GM23338 (cell line): Measurements from ENCODE around the gene WFDC11. TPM values are rescaled to one million over a fixed set of nuclear protein-coding genes. Genes with fewer than 3 reads are reported as not detected.
"Not testable (repeated sequence)": the region's sequence is repeated elsewhere in the genome, so short reads cannot be mapped to it uniquely, and the experiment has no call there.

Source experiments
- ATAC-seq: fragments of 200-7000 bp; cut with Tn5 transposase; 3 replicates; pipeline ENCODE4 v1.9.1; 2020
- DNase-seq: peaks from one replicate; pipeline ENCODE4 v3.0.0-alpha.2; 2015; ENCODE audit warnings: low spot score
- H2AFZ ChIP-seq: fragments of 200-600 bp; sonication (generic); 2 replicates; pipeline ENCODE4 v1.8.0; 2016; ENCODE audit warnings: antibody characterized with exemption, mild to moderate bottlenecking, moderate library complexity
- H3F3A ChIP-seq: fragments of 200-600 bp; sonication (generic); replicated peaks from 2 replicates; pipeline ENCODE4 v1.8.0; 2017; ENCODE audit warnings: antibody characterized with exemption, mixed run types, low read depth
- H3K27ac ChIP-seq: fragments of 200-600 bp; sonication (generic); 2 replicates; pipeline ENCODE4 v1.6.1; 2016; ENCODE audit warnings: low read depth
- H3K27me3 ChIP-seq: fragments of 200-600 bp; sonication (generic); 2 replicates; pipeline ENCODE4 v1.8.0; 2016; ENCODE audit warnings: mild to moderate bottlenecking, mixed run types, moderate library complexity; ENCODE audit not compliant: insufficient read depth
- H3K36me3 ChIP-seq: fragments of 200-600 bp; sonication (generic); 2 replicates; pipeline ENCODE4 v1.8.0; 2016; ENCODE audit warnings: mild to moderate bottlenecking; ENCODE audit not compliant: insufficient read depth
- H3K4me1 ChIP-seq: fragments of 200-600 bp; sonication (generic); 2 replicates; pipeline ENCODE4 v1.8.0; 2016; ENCODE audit warnings: mild to moderate bottlenecking, moderate library complexity; ENCODE audit not compliant: insufficient read depth
- H3K4me2 ChIP-seq: fragments of 200-600 bp; sonication (generic); 2 replicates; pipeline ENCODE4 v1.7.1; 2017; ENCODE audit warnings: mixed run types
- H3K4me3 ChIP-seq: fragments of 200-600 bp; sonication (generic); 2 replicates; pipeline ENCODE4 v1.6.1; 2016; ENCODE audit warnings: mixed run types
- H3K79me2 ChIP-seq: fragments of 200-600 bp; sonication (generic); replicated peaks from 2 replicates; pipeline ENCODE4 v1.8.0; 2017; ENCODE audit warnings: mild to moderate bottlenecking; ENCODE audit not compliant: insufficient read depth
- H3K9me2 ChIP-seq: fragments of 200-600 bp; sonication (generic); 2 replicates; pipeline ENCODE4 v1.8.0; 2017; ENCODE audit not compliant: insufficient read depth
- H4K20me1 ChIP-seq: fragments of 200-600 bp; sonication (generic); replicated peaks from 2 replicates; pipeline ENCODE4 v1.8.0; 2017; ENCODE audit warnings: mild to moderate bottlenecking; ENCODE audit not compliant: insufficient read depth
- H3K27ac Mint-ChIP-seq: 2 replicates; pipeline ENCODE4 v1.8.0; 2020; ENCODE audit warnings: inconsistent platforms, mild to moderate bottlenecking, moderate library complexity, mixed read lengths
- H3K27me3 Mint-ChIP-seq: 3 replicates; pipeline ENCODE4 v1.8.0; 2022; ENCODE audit warnings: low read depth, mild to moderate bottlenecking, moderate library complexity, mixed read lengths, inconsistent platforms; ENCODE audit not compliant: insufficient read depth, poor library complexity
- H3K36me3 Mint-ChIP-seq: 3 replicates; pipeline ENCODE4 v1.8.0; 2021; ENCODE audit warnings: low read depth, mild to moderate bottlenecking, inconsistent platforms, moderate library complexity, mixed read lengths
- H3K4me1 Mint-ChIP-seq: 3 replicates; pipeline ENCODE4 v1.8.0; 2020; ENCODE audit warnings: mild to moderate bottlenecking, inconsistent platforms, mixed read lengths
- H3K4me3 Mint-ChIP-seq: 3 replicates; pipeline ENCODE4 v1.8.0; 2021; ENCODE audit warnings: moderate library complexity, mild to moderate bottlenecking, inconsistent platforms, mixed read lengths
- H3K9me3 Mint-ChIP-seq: 3 replicates; pipeline ENCODE4 v1.8.0; 2020; ENCODE audit warnings: moderate library complexity, mild to moderate bottlenecking, inconsistent platforms, mixed read lengths
- EZH2 ChIP-seq: fragments of 200-600 bp; sonication (generic); IDR thresholded peaks from one replicate; pipeline ENCODE4 v1.8.0; 2017; ENCODE audit warnings: antibody characterized with exemption, mild to moderate bottlenecking, low read depth; ENCODE audit not compliant: unreplicated experiment
- NANOG ChIP-seq: IDR thresholded peaks from 2 replicates; pipeline ENCODE4 v1.6.1; 2016; ENCODE audit warnings: antibody characterized with exemption, borderline replicate concordance
- POLR2AphosphoS5 ChIP-seq: IDR thresholded peaks from 2 replicates; pipeline ENCODE4 v1.6.1; 2016; ENCODE audit warnings: antibody characterized with exemption, low read depth
- STAT1 ChIP-seq: IDR thresholded peaks from one replicate; pipeline ENCODE4 v1.6.1; 2016; ENCODE audit warnings: antibody characterized with exemption; ENCODE audit not compliant: unreplicated experiment
- ZNF331 ChIP-seq: fragments of 250-450 bp; sonication (Bioruptor Pico); IDR thresholded peaks from 2 replicates; pipeline ENCODE4 v1.5.0; 2020; ENCODE audit warnings: low read depth, mild to moderate bottlenecking, moderate library complexity
- polyA plus RNA-seq: library from polyadenylated mRNA; unstranded; fragments of >200 nt; fragmentation: Nextera tagmentation; extraction: Ambion mirVana; gene quantifications from 2 replicates; pipeline ENCODE4 v1.2.1, GENCODE V29; 2016
- total RNA-seq: library from RNA; depleted of rRNA; stranded (reverse); fragments of >200 nt; shearing (Covaris generic); gene quantifications from 2 replicates; pipeline ENCODE4 v1.2.3, GENCODE V29; 2014
- TF ChIP-seq, protein P1 (sequence below): fragments of 250-450 bp; sonication (Bioruptor Pico); IDR thresholded peaks from 2 replicates; pipeline ENCODE4 v1.5.0; 2020; ENCODE audit warnings: mild to moderate bottlenecking, moderate library complexity
- TF ChIP-seq, protein P2 (sequence below): IDR thresholded peaks from one replicate; pipeline ENCODE4 v1.6.1; 2018; ENCODE audit warnings: antibody characterized with exemption; ENCODE audit not compliant: unreplicated experiment

Gene WFDC11
- total and polyA plus RNA-seq, 2 experiments from 2014 or later, result not detected

DNA sequence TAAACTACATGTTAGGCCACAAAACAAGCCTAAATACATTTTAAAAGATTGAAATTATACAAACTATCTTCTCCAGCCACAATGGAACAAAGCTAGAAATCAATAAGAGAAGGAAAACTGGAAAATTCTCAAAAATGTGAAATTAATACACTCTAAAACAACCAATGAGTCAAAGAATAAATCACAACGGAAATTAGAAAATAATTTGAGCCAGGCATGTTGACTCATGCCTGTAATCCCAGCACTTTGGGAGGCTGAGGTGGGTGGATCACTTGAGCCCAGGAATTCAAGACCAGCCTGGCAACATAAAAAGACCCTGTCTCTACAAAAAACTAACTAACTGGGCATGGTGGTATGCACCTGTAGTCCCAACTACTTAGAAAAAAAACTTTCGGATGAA lies 25.5 kb upstream of the WFDC11 start:
- Histone ChIP-seq H4K20me1 (no peaks in the 10 kb centered on the region), H3K4me1 (no peaks in the 10 kb centered on the region), H3K4me3 (no peak overlapping the region), H3K27ac (no peak overlapping the region), H3F3A (no peaks in the 10 kb centered on the region), H3K36me3 (peaks cover 10% of the 10 kb centered on the region), H3K9me2 (no peaks in the 10 kb centered on the region), H2AFZ (peak overlapping the region; percentile 52; the same call in 1 of the 2 replicates), H3K27me3 (no peaks in the 10 kb centered on the region), H3K4me2 (no peak overlapping the region), H3K79me2 (no peaks in the 10 kb centered on the region)
- H3K4me3 Mint-ChIP-seq, result no peak overlapping the region
- H3K9me3 Mint-ChIP-seq, result peaks cover 34% of the 10 kb centered on the region
- ATAC-seq (no peak), DNase-seq (no peak)
- no peak overlapping the region for H3K27ac Mint-ChIP-seq
- H3K36me3 Mint-ChIP-seq, result peaks cover 27% of the 10 kb centered on the region
- no peaks in the 10 kb centered on the region for H3K4me1 Mint-ChIP-seq
- no peak for TF ChIP-seq EZH2
- no peak for TF ChIP-seq POLR2AphosphoS5
- TF ChIP-seq ZNF331 (CRISPR knock-in tag), result no peak
- TF ChIP-seq STAT1, result no peak
- TF ChIP-seq, protein P1, sequence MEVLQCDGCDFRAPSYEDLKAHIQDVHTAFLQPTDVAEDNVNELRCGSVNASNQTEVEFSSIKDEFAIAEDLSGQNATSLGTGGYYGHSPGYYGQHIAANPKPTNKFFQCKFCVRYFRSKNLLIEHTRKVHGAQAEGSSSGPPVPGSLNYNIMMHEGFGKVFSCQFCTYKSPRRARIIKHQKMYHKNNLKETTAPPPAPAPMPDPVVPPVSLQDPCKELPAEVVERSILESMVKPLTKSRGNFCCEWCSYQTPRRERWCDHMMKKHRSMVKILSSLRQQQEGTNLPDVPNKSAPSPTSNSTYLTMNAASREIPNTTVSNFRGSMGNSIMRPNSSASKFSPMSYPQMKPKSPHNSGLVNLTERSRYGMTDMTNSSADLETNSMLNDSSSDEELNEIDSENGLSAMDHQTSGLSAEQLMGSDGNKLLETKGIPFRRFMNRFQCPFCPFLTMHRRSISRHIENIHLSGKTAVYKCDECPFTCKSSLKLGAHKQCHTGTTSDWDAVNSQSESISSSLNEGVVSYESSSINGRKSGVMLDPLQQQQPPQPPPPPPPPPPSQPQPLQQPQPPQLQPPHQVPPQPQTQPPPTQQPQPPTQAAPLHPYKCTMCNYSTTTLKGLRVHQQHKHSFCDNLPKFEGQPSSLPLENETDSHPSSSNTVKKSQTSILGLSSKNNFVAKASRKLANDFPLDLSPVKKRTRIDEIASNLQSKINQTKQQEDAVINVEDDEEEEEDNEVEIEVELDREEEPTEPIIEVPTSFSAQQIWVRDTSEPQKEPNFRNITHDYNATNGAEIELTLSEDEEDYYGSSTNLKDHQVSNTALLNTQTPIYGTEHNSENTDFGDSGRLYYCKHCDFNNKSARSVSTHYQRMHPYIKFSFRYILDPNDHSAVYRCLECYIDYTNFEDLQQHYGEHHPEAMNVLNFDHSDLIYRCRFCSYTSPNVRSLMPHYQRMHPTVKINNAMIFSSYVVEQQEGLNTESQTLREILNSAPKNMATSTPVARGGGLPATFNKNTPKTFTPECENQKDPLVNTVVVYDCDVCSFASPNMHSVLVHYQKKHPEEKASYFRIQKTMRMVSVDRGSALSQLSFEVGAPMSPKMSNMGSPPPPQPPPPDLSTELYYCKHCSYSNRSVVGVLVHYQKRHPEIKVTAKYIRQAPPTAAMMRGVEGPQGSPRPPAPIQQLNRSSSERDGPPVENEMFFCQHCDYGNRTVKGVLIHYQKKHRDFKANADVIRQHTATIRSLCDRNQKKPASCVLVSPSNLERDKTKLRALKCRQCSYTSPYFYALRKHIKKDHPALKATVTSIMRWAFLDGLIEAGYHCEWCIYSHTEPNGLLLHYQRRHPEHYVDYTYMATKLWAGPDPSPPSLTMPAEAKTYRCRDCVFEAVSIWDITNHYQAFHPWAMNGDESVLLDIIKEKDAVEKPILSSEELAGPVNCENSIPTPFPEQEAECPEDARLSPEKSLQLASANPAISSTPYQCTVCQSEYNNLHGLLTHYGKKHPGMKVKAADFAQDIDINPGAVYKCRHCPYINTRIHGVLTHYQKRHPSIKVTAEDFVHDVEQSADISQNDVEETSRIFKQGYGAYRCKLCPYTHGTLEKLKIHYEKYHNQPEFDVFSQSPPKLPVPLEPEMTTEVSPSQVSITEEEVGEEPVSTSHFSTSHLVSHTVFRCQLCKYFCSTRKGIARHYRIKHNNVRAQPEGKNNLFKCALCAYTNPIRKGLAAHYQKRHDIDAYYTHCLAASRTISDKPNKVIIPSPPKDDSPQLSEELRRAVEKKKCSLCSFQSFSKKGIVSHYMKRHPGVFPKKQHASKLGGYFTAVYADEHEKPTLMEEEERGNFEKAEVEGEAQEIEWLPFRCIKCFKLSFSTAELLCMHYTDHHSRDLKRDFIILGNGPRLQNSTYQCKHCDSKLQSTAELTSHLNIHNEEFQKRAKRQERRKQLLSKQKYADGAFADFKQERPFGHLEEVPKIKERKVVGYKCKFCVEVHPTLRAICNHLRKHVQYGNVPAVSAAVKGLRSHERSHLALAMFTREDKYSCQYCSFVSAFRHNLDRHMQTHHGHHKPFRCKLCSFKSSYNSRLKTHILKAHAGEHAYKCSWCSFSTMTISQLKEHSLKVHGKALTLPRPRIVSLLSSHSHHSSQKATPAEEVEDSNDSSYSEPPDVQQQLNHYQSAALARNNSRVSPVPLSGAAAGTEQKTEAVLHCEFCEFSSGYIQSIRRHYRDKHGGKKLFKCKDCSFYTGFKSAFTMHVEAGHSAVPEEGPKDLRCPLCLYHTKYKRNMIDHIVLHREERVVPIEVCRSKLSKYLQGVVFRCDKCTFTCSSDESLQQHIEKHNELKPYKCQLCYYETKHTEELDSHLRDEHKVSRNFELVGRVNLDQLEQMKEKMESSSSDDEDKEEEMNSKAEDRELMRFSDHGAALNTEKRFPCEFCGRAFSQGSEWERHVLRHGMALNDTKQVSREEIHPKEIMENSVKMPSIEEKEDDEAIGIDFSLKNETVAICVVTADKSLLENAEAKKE, result no peak
- TF ChIP-seq, protein P2, sequence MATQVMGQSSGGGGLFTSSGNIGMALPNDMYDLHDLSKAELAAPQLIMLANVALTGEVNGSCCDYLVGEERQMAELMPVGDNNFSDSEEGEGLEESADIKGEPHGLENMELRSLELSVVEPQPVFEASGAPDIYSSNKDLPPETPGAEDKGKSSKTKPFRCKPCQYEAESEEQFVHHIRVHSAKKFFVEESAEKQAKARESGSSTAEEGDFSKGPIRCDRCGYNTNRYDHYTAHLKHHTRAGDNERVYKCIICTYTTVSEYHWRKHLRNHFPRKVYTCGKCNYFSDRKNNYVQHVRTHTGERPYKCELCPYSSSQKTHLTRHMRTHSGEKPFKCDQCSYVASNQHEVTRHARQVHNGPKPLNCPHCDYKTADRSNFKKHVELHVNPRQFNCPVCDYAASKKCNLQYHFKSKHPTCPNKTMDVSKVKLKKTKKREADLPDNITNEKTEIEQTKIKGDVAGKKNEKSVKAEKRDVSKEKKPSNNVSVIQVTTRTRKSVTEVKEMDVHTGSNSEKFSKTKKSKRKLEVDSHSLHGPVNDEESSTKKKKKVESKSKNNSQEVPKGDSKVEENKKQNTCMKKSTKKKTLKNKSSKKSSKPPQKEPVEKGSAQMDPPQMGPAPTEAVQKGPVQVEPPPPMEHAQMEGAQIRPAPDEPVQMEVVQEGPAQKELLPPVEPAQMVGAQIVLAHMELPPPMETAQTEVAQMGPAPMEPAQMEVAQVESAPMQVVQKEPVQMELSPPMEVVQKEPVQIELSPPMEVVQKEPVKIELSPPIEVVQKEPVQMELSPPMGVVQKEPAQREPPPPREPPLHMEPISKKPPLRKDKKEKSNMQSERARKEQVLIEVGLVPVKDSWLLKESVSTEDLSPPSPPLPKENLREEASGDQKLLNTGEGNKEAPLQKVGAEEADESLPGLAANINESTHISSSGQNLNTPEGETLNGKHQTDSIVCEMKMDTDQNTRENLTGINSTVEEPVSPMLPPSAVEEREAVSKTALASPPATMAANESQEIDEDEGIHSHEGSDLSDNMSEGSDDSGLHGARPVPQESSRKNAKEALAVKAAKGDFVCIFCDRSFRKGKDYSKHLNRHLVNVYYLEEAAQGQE, result no peak
- no peak for TF ChIP-seq NANOG
- peaks cover 2% of the 10 kb centered on the region for H3K27me3 Mint-ChIP-seq

DNA sequence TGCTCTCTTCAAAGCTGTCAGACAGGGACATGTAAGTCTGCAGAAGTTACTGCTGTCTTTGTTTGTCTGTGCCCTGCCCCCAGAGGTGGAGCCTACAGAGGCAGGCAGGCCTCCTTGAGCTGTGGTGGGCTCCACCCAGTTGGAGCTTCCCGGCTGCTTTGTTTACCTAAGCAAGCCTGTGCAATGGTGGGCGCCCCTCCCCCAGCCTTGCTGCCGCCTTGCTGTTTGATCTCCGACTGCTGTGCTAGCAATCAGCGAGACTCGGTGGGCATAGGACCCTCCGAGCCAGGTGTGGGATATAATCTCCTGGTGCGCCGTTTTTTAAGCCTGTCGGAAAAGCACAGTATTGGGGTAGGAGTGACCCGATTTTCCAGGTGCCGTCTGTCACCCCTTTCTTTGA lies 23.3 kb upstream of the WFDC11 start:
- not testable (repeated sequence) for H3K79me2 ChIP-seq, H3K27ac Mint-ChIP-seq, H2AFZ ChIP-seq, H3K4me2 ChIP-seq, H3K4me1 Mint-ChIP-seq, H3K4me1 ChIP-seq, H4K20me1 ChIP-seq, H3K36me3 ChIP-seq, H3K4me3 ChIP-seq, H3F3A ChIP-seq, H3K4me3 Mint-ChIP-seq, ATAC-seq, H3K9me2 ChIP-seq, DNase-seq, H3K27me3 Mint-ChIP-seq, H3K27me3 ChIP-seq, H3K27ac ChIP-seq
- Mint-ChIP-seq H3K36me3 (peaks cover 27% of the 10 kb centered on the region), H3K9me3 (peaks cover 39% of the 10 kb centered on the region)
